GM21576 (cell line): Measurements from ENCODE around the gene SRMS.
"Not testable (repeated sequence)": the region's sequence is repeated elsewhere in the genome, so short reads cannot be mapped to it uniquely, and the experiment has no call there.

Source experiments
- ATAC-seq: cut with Tn5 transposase; IDR thresholded peaks from one replicate; pipeline ENCODE4 v1.9.1; 2021; ENCODE audit warnings: mild to moderate bottlenecking, moderate library complexity; ENCODE audit not compliant: unreplicated experiment

The SRMS gene

DNA sequence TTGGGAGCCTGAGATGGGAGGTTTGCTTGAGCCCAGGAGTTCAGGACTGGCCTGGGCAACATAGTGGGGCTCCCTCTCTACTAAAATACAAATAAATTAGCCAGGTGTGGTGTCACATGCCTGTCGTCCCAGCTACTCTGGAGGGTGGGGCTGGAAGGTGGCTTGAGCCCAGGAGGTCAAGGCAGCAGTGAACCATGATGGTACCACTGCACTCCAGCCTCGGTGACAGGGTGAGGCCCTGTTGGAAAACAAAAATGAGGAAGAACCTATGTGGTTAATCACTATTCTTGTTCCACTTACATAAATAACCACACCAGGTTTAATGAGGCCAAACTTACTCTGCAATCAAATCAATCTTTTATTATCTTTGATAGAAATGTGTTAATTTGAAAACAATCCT is 21.6 kb downstream of the SRMS start:
- no peak for ATAC-seq

DNA sequence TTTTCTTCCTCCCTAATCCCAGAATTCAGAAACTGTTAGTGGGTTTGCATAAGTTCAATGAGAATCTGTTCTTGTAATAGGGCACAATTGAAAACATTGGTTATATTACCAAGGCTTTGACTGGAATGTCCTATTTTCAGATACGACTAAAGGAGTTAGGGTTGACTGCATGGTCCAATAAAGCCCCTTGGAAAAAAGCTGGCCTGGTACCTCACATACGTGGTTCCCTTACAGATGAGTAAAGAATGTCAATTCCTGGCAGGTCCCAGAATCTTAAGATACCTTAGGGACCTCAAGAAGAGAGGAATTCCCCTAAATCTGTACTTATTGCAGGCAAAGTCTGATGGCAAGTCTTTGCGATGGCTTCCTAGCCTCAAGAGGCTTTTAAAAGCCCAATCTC is 22.4 kb downstream of the SRMS start:
- ATAC-seq, result no peak

DNA sequence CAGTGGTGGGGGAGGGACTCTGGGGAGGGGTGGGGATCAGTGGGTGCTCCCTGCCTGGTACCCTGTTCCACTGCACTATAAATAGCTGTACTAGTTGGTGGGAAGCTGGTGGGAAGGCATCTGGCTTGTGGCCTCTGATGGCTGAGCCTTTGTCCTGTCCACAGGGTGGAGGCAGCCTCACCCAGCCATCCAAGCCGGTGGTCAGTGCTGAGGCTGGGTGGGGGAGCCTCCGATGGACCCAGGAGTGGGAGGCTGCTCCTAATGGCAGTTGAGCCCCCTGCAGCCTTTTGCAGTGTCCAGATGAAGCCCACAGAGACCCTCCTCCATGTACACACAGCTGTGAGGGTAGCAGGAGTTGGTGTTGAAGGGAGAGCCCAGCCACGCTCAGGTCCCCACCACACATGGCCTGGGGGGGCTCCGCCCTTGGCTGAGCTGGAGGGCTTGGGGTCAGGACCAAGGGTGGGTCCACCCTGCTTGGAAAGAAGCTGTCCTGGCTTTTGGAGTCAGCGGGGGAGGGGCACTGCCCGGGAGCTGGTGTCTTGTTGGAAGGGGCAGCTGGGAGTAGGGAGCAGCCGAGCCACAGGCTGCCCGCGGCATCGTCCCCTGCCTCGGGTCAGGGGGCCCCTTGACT is 24.5 kb downstream of the SRMS start:
- ATAC-seq, result no peak

DNA sequence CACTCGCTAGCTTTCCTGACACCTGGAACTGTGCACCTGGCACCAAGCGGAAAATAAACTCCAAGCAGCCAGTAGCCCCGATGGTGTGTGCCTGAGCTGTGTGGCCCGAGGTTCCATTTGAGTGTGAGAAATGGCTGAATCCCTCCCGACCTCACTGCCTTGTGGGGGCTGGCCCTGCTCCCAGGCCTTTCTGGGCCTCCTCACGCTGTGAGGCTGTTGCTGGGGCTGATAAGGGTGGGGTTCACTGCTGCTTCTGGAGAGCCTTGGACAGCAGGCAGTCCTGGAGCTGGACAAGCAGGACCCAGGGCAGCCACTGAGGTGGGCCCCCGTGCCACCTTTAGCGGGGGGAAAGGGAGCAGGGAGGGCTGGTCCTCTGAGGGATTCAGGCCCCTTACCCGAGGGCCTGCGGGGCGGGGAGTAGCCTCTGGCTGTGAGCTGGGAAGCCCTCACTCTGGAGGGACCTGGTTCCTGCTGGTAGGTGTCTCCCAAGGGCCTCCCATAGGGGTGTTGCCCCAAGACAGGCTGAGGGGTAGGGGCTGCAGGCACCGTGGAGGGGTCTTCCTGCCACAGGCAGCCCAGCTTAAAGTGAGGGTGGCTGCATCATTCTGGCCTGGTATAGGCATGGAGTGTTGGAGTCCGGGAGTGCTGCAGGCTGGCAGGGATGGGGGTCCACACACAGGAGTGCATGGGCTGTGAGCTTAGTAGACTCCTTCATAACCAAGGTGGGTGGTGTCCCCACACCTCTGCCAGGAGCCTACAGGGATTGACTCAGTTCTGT is 25.3 kb downstream of the SRMS start:
- ATAC-seq, result no peak

DNA sequence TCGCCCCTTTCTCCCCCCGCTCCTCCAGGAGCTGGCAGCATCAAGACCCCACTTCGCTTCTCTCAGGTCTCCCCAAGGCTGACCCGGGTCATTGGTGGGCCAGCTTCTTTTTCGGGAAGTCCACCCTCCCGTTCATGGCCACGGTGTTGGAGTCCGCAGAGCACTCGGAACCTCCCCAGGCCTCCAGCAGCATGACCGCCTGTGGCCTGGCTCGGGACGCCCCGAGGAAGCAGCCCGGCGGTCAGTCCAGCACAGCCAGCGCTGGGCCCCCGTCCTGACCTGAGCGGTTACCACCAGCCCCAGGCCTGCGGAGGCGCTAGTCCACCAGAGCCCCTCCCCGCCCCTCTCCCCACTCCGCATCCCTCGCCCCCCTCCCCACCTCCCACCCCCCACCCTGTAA is 25.9 kb downstream of the SRMS start:
- ATAC-seq, result no peak

DNA sequence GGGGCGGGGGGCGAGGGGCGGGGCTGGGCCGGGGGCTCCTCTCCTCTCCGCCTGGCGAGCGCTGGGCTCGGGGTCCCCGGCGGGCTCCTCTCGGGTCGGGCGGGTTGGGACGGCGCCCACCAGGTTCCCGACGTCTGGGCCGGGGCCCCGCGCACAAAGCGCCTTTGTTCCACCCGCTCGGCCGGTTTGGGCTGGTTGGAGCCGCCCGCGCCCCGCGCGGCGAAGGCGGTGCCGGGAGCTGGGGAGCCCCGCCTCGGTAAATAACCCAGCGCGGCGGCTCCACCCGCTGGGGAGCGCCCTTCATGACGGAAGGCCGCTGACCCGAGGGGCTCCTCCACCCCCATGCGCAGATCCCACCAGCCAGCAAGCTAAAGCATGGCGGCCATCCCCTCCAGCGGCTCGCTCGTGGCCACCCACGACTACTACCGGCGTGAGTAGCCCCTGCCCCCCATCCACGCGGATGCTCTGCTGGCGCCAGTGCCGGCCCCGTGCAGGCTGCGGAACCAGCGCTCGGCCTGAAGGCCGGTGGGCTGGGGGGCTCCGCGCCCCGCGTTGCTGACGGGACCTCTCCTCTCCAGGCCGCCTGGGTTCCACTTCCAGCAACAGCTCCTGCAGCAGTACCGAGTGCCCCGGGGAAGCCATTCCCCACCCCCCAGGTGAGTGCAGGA is 26.5 kb downstream of the SRMS start:
- peak; percentile 40 for ATAC-seq

DNA sequence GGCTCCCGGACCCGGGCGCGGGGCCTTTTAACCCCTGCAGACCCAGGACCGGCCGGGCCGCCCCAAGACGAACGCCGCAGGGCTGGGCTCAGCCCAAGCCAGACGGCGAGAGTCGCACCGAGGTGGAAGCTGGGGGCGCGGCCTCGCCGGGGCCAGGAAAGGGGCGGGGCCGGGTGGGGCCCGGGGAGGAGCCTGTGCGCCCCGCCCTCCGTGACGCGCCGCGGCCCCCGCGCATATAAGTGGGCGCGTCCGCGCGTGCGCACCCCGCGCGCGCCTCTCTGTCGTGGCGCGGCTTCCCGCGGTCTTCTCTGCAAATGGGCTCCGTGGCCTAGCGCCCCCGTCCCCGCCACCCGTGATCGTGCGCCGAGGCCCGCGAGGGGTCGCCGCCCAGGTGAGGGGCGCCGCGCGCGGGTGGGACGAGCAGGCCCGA is 27.0 kb downstream of the SRMS start, which contains the start of gene PPDPF:
TSS of gene PPDPF (plus strand) at position 262 of the 430 bp plus-strand sequence. CDS start 544 bp downstream, outside the sequence.
- ATAC-seq, result peak; percentile 61

DNA sequence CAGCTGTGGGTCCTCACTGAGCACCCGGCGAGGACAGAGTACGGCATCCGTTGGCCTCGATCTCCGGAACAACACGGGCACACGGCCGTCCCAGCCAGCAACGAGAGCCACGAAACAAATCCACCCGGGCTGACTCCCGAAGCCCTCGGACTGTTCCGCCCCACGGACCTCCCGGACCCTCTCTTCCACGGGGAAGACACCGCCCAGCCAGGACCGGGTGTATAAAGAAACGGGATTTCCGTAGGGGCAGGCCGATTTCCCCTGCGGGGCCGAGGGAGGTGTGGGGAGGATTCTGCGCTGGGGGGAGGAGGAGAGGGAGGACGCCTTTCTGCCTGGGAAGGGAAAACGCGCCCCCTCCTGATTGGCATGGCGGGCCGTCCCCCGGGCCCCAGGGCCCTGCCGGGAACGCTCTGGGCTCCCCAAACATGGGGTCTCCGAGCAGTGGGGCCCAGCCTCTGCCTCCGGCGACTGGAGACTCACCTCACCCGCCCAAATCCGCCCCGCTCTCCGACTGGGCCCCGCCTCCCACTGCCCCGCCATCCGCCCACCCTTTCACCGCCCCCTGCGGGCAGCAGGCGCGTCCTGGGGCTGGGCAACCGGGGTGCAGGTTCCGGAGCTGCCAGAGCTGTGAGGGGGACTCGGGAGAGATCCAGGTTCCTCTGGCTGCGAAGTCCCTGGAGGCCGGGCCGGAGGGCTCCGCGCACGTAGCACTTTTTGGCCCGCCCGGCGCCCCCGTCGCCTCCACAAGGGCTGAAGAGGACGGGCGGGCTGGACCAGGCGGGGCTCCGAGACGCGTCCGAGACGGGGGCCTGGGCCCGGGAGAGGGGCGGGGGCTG is 27.7 kb downstream of the SRMS start:
- peak; percentile 40 for ATAC-seq

DNA sequence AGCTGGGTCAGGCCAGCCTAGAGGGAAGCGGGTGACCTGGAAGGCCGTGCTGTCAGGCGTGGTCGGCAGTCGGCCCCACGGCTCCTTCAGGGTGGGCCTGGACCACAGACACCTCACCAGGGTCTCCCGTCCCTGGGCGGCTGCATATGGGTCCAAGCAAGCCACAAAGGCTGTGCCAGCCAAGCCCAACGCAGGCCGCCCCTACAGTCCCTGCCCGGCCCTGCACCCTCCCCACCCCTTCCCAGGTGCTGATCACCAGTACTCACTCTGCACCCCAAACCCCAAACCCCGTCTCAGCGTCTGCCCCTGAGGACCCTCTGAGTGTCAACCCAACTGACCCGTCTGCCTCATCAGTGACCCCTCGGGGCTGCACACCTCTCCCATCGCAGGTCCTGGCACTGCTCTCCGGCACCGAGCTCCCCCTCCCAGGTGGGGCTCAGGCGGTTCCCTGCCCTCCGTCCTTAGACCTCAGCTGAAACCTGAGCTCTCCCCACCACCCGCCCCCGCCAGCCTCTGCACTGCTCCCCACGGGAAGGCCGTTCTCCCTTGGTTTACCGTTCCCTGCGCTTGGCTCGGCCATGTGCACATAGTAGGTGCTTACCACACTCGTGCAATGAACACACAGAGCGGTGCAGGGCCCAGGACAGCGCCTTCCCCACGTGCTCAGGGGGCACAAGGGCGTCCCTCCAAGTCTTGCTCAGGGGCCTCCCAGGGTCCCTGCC is 28.4 kb downstream of the SRMS start:
- no peak for ATAC-seq

DNA sequence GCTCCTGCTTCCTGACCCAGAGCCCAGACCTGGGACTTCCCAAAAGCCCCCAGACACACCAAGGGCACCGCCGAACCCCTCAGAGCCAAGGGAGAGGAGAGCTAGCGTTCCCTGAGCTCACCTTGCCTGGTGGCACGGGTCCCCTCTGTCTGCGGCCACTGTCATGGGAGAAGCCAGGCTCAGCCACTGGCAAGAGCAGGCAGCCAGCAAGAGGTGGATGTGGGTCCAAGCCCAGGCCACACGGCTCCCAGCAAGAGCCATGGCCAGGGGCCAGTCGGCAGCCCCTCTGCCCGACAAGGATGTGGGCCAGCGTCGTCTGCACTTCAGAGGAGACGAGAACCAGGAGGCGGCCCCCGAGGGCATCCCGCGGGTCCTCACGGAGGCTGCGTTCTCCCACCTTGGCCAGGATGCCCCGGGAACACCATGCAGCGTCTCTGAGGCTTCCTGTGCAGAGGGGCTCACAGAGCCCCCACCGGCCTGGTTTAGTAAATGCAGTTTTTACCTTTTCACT is 29.1 kb downstream of the SRMS start:
- ATAC-seq, result no peak

DNA sequence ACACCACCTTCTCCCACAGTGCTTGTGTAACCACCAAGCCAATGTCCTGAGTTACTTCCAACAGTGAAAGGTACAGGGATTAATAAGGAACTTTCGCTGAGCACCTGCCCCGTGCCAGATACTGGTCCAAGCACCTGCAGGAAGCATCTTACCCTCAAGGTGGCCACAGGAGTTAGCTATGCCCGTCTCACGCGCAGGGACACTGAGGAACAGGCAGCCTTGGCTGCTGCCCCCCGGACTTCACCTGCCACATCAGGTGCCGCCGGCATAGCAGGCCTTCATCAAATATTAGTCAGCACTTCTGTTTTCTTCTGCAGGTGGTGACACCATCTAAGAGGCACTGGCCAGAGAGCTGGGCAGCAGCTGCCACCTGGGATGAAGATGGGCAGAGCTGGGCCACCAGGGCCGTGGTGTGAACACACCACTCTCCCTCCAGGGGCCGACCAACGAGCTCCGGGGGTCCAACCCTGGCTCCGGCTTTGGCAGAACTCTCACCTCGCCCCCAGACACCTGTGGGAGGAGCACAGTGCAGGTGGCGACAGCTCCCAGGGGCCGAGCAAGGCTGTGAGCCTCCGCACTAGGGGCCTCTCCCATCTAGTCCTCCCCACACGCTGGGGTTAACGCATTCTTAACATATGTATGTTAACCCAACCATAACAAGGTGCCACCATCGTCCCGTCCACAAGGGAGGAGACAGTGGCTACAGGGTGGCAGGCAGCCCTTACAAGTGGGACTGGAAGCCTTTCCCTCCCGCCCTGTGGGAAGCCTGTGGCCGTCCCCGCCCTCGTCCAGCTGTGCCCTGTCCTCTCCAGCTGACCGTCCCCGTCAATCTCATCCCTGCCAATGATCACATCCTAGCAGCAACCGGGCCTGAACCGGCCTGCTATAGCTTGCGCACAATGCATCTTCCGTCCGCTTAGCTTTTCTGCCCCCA is 29.9 kb downstream of the SRMS start:
- no peak for ATAC-seq

DNA sequence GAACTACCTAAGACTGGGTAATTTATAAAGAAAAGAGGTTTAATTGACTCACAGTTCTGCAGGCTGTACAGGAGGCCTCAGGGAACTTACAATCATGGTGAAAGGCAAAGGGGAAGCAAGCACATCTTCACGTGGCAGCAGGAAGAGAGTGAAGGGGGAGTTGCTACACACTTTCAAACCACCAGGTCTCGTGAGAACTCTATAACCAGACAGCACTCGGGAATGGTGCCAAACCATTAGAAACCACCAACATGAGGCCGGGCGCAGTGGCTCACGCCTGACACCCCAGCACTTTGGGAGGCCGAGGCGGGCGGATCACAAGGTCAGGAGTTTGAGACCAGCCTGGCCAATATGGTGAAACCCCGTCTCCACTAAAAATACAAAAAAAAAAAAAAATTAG is 33.0 kb downstream of the SRMS start:
- not testable (repeated sequence) for ATAC-seq

DNA sequence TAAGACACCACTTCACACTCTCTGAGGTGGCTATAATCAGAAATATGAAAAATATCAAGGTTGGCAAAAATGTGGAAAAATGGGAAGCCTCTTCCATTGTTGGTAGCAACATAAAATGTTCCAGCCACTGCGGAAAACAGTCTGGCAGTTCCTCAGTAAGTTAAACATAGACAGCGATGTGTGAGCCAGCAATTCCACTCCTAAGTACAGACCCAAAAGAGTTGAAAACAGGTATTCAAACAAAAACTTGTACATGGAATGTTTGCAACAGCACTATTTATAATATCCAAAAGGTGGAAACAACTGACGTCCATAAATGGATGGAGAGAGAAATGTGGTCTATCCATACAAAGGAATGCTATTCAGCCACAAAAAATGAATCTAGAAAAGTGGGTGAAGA is 34.3 kb downstream of the SRMS start:
- no peak for ATAC-seq

DNA sequence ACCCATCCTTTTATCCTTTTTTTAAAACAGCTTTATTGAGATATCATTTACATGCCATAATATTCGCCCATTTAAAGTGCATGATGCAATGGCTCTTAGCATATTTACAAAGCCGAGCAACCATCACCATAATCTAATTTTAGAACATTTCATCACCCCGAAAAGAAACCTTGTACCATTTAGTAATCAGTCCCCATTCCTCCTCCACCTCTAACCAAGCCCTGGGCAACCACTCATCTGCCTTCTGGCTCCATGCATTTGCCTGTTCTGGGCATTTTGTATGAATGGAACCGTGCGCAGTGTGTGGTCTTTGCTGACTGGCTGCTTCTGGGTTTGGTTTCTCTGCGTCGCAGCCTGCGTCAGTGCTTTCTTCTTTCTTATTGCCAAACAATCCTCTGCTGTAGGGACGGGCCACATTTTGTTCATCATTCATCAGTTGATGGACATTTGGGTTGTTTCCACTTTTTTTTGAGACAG is 38.4 kb downstream of the SRMS start:
- no peak for ATAC-seq

DNA sequence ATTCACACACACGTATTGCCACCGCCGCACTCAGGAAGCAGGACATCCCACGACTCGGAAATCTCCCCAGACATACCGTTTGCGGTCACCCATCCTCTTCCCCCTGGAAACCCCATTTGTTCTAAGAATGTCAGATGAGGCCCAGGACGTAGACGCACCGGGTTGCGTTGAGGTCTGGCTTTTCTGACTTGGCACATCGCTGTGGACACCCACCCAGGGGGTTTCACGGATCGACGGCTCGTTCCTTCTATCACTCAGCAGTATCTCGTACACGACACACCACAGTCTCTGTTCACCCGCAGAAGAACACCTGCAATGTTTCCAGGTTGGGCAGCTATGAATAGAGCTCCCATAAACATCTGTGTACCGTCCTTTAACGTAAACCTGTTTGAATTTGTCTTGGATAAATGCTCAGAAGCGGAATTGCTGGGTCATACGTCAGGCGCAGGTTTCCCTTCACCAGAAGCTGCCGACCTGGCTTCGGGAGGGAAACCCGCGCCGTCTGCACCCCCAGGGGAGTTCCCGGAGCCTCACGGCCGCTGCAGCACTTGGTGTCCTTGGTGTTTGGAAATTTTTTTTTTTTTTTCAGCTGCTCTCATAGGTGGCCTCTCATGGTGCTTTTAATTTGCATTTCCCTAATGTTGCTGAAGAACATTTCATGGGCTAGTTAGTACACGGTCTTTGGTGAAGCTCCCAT is 39.3 kb downstream of the SRMS start:
- ATAC-seq, result no peak

DNA sequence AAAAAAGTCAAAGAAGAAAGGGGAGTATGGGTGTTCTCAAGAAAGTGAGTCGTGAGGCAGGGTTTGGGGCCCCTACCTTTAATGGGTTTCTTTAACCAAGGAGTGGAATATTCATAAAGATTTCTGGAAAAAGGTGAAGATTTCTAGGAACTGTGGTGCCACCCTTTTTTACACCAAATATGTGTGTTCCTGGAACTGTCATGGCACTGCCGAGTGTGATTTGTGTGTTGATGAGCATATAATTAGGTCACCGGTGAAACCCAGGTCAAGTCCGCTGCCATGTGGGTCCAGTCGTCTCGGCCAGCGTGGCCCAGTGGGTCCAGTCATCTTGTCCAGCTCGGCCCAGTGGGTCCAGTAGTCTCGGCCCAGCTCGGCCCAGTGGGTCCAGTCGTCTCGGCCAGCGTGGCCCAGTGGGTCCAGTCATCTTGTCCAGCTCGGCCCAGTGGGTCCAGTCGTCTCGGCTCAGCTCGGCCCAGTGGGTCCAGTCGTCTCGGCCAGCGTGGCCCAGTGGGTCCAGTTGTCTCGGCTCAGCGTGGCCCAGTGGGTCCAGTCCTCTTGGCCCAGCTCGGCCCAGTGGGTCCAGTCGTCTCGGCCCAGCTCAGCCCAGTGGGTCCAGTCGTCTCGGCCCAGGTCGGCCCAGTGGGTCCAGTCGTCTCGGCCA is 40.3 kb downstream of the SRMS start:
- ATAC-seq, result no peak

DNA sequence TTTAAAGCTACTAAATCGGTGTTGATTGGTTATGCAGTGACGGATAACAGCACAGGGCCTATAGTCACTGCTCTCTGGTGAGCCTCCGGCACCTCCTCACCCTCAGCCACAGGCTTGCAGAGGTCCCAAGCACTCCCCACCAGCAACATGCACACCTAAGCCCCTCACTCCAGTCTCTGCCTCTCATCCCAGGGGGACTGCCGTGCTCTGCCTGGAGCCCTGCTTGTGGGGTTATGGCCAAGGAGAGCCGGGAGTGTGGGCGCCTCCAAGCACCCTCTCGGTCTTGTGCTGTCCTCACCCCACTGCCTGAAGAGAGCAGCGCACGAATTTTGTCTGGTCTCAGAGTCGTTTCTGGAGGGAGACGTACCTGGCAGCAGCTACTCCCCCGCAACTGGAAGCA is 41.8 kb downstream of the SRMS start:
- no peak for ATAC-seq

DNA sequence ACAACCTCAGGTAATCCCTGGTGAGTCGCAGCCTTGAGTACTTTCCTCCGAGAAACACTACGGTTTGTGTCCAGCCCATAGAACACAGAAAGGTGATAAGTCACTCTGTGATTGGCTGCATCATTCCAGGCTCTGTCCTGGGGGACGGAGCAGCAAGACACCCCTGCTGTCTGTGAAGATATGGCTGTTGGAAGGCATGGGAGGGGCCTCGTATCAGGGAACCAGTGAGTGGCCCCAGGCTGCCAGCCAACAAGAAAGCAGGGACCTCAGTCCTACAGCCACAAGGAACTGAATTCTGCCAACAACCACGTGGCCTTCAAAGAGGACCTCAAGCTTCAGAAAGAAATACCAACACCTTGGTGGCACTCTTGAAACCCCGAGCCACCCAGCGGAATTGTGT is 42.3 kb downstream of the SRMS start:
- ATAC-seq, result no peak
